Astrocyte of the cerebellum (primary cell): Measurements from ENCODE around the gene IFIT5.

Experiments
- DNase-seq: peaks from one replicate; pipeline ENCODE4 v3.0.0-alpha.2; 2011; ENCODE audit warnings: low read depth
- H3K4me3 ChIP-seq: 2 replicates; pipeline ENCODE4 v1.5.1; 2011; ENCODE audit warnings: mild to moderate bottlenecking, low read depth, low read length, moderate library complexity
- CTCF ChIP-seq: IDR thresholded peaks from 2 replicates; pipeline ENCODE4 v1.5.1; 2012; ENCODE audit warnings: low read length, low read depth, moderate library complexity, mild to moderate bottlenecking; ENCODE audit errors: missing control alignments
- in situ Hi-C: cut with HindIII; loops from 2 replicates; pipeline ENCODE4 v1.10.0; 2017; ENCODE audit warnings: low sequenced_read_pairs

The IFIT5 gene

GRCh38 chr10:89414146-89414878, at the start of gene IFIT5:
Gene IFIT5, plus strand, starts transcription at chr10:89414568. Its CDS starts 231 bp downstream, at chr10:89414799.
- in situ Hi-C loops = loop anchor here (25.0 kb wide), 1 partner anchor 1173 kb away; no protein-coding TSS in a partner anchor
- peak within 1 kb of the TSS; percentile 80 for H3K4me3 ChIP-seq
- no peak for TF ChIP-seq CTCF
- DNase-seq = no peak

GRCh38 chr10:89367529-89367928, 46.8 kb upstream of the IFIT5 start:
- in situ Hi-C loops = no loop called here
- no peak for TF ChIP-seq CTCF
- no peak for DNase-seq
- H3K4me3 ChIP-seq = no peak overlapping the region

GRCh38 chr10:89368129-89368528, 46.2 kb upstream of the IFIT5 start:
- DNase-seq = no peak
- TF ChIP-seq CTCF = no peak
- in situ Hi-C loops = no loop called here
- H3K4me3 ChIP-seq = no peak overlapping the region

- peak; percentile 62 for TF ChIP-seq CTCF
- peak; percentile 32 for DNase-seq
- in situ Hi-C loops = no loop called here
- H3K4me3 ChIP-seq = no peak overlapping the region
Observed at GRCh38 chr10:89369156-89370105, 44.9 kb upstream of the IFIT5 start.

- TF ChIP-seq CTCF = no peak
- in situ Hi-C loops = no loop called here
- no peak overlapping the region for H3K4me3 ChIP-seq
- no peak for DNase-seq
Observed at GRCh38 chr10:89371079-89371478, 43.3 kb upstream of the IFIT5 start.

- H3K4me3 ChIP-seq = no peak overlapping the region
- no peak for TF ChIP-seq CTCF
- DNase-seq = no peak
- in situ Hi-C loops = no loop called here
Observed at GRCh38 chr10:89371987-89372386, 42.4 kb upstream of the IFIT5 start.
